Gastroesophageal sphincter (tissue), 4 donors: ENCODE measurements around the gene ZNF185. TPM values are rescaled to one million over a fixed set of nuclear protein-coding genes. Genes with fewer than 3 reads are reported as not detected.

Experiments used
- ATAC-seq: fragments of 150-250 bp; one replicate; pipeline ENCODE4 v1.9.1; 2016; ENCODE audit warnings: mild to moderate bottlenecking, moderate library complexity
- H3K27ac ChIP-seq, 4 donors: fragments of 200-600 bp; sonication (generic) in 3 of 4; 1 replicate in 3 of 4; 2 replicates in 1 of 4; pipeline ENCODE4 v1.5.1; 2016 to 2019
- H3K27me3 ChIP-seq: fragments of 200-600 bp; sonication (generic); one replicate; pipeline ENCODE4 v1.5.1; 2019
- H3K36me3 ChIP-seq, 2 donors: fragments of 200-600 bp; sonication (generic); one replicate each; pipeline ENCODE4 v1.5.1; 2019; ENCODE audit warnings: control low read depth in 1 of 2
- H3K4me1 ChIP-seq, 3 donors: fragments of 200-600 bp; sonication (generic); 1 replicate in 2 of 3; 2 replicates in 1 of 3; pipeline ENCODE4 v1.5.1; 2016 to 2019; ENCODE audit warnings: control low read depth in 2 of 3
- H3K4me3 ChIP-seq, 2 donors: fragments of 200-600 bp; sonication (generic); one replicate each; pipeline ENCODE4 v1.5.1; 2019; ENCODE audit warnings: mild to moderate bottlenecking in 1 of 2, moderate library complexity in 1 of 2
- H3K9me3 ChIP-seq, 3 donors: fragments of 200-600 bp; sonication (generic); one replicate each; pipeline ENCODE4 v1.5.1; 2017 to 2019; ENCODE audit warnings: control low read depth in 2 of 3
- CTCF ChIP-seq, 4 experiments: fragments of 200-600 bp in 2 of 4; fragments of 450-650 bp in 2 of 4; sonication (generic) in 1 of 4; IDR thresholded peaks; one replicate each; pipeline ENCODE4 v1.5.1; 2017 to 2019; ENCODE audit warnings: antibody characterized with exemption in 4 of 4, mild to moderate bottlenecking in 2 of 4, moderate library complexity in 2 of 4
- EP300 ChIP-seq: sonication (generic); formaldehyde crosslinking; IDR thresholded peaks from one replicate; pipeline ENCODE4 v1.6.1; 2017; ENCODE audit warnings: antibody characterized with exemption, mild to moderate bottlenecking
- POLR2A ChIP-seq, 2 donors: fragments of 450-650 bp; IDR thresholded peaks; one replicate each; pipeline ENCODE4 v1.6.1; 2017; ENCODE audit warnings: antibody characterized with exemption in 2 of 2, mild to moderate bottlenecking in 2 of 2, moderate library complexity in 1 of 2
- POLR2AphosphoS5 ChIP-seq: sonication (generic); formaldehyde crosslinking; IDR thresholded peaks from one replicate; pipeline ENCODE4 v1.6.1; 2017; ENCODE audit warnings: antibody characterized with exemption
- WGBS, 2 donors: methylation state at CpG; one replicate each; pipeline ENCODE4 v1.1.5; 2018; ENCODE audit warnings: low coverage in 1 of 2; 5-methylcytosine and 5-hydroxymethylcytosine counted together
- total RNA-seq, 4 donors: library from RNA; depleted of rRNA; stranded (reverse); fragments of >200 nt; gene quantifications; one replicate each; pipeline ENCODE4 v1.1.0, GENCODE V29; 2016

Gene ZNF185
- total RNA-seq, 4 donors from 2014 or later = 2.7 to 13.7 (median 3.6) TPM

DNA sequence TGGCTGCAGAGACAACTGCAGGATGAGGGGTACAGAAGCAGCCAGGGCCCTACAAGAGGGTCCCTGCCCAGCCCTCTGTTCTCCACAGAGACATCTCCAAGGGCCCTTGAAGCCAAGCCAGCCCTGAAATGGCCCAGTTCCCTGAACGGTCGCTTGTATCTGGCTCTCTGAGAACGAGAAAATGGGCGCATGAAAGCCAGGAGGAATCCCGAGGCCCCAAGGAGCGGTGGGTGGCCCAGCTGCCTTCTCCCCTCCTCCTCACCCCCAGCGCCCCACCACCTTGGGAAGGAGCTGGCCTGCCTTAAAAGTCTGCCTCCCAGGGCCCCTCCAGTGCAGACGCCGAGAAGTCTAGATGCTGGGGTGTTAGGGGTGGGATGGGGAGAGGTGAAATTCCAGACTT lies 5.7 kb downstream of the ZNF185 start:
- Histone ChIP-seq H3K9me3 (no peaks in the 10 kb centered on the region), H3K4me1 (peaks cover 0 to 4% (median 0%) of the 10 kb centered on the region in 3 donors), H3K27me3 (peaks cover 7% of the 10 kb centered on the region), H3K27ac (no peak overlapping the region), H3K36me3 (no peaks in the 10 kb centered on the region), H3K4me3 (no peak overlapping the region)
- WGBS, 2 donors = 58 to 60% methylated on average over 5 to 6 of the region's 9 CpGs
- no peak for TF ChIP-seq POLR2A (IDR thresholded peaks at IDR 0.05)
- no peak for TF ChIP-seq EP300
- TF ChIP-seq POLR2AphosphoS5 = no peak
- no peak for TF ChIP-seq CTCF (IDR thresholded peaks at IDR 0.05)
- no peak for ATAC-seq

GRCh38 chrX:152904151-152905080 lies 6.5 kb downstream of the ZNF185 start:
- no peaks in the 10 kb centered on the region for H3K36me3 ChIP-seq
- TF ChIP-seq CTCF (IDR thresholded peaks at IDR 0.05) = peak in 2 of 4 experiments; percentile 41 to 59
- TF ChIP-seq EP300 = no peak
- H3K27ac ChIP-seq = no peak overlapping the region
- no peak overlapping the region for H3K4me3 ChIP-seq
- no peaks in the 10 kb centered on the region for H3K27me3 ChIP-seq
- WGBS, 2 donors = 0 to 59% methylated on average over 1 to 4 of the region's 20 CpGs
- no peak for ATAC-seq
- no peaks in the 10 kb centered on the region for H3K9me3 ChIP-seq
- peaks cover 0 to 4% (median 0%) of the 10 kb centered on the region in 3 donors for H3K4me1 ChIP-seq

GRCh38 chrX:152905081-152905420 lies 7.2 kb downstream of the ZNF185 start:
- Histone ChIP-seq H3K27me3 (no peaks in the 10 kb centered on the region), H3K36me3 (no peaks in the 10 kb centered on the region), H3K27ac (no peak overlapping the region), H3K9me3 (no peaks in the 10 kb centered on the region), H3K4me1 (peaks cover 0 to 4% (median 0%) of the 10 kb centered on the region in 3 donors), H3K4me3 (no peak overlapping the region)
- TF ChIP-seq EP300 (no peak), POLR2A (IDR thresholded peaks at IDR 0.05) (no peak), CTCF (IDR thresholded peaks at IDR 0.05) (no peak), POLR2AphosphoS5 (no peak)
- WGBS, 2 donors = 100% methylated on average over 1 of the region's 8 CpGs; no CpG with 5 or more reads in 1 of the 2 donors
- no peak for ATAC-seq

- H3K9me3 ChIP-seq = no peaks in the 10 kb centered on the region
- H3K4me3 ChIP-seq = no peak overlapping the region
- H3K27ac ChIP-seq = no peak overlapping the region
- no peak for ATAC-seq
- WGBS, 2 donors = no CpG with 5 or more reads among the region's 17 CpGs
- no peaks in the 10 kb centered on the region for H3K27me3 ChIP-seq
- no peak for TF ChIP-seq POLR2AphosphoS5
- no peak for TF ChIP-seq CTCF (IDR thresholded peaks at IDR 0.05)
- no peak for TF ChIP-seq EP300
- no peak for TF ChIP-seq POLR2A (IDR thresholded peaks at IDR 0.05)
- no peaks in the 10 kb centered on the region for H3K36me3 ChIP-seq
- H3K4me1 ChIP-seq = peaks cover 0 to 4% (median 0%) of the 10 kb centered on the region in 3 donors
These were observed 9.3 kb downstream of the ZNF185 start for GRCh38 chrX:152907084-152907651.
